ENCODE measurements around the gene TMPRSS13.
"Not testable (repeated sequence)": the region's sequence is repeated elsewhere in the genome, so short reads cannot be mapped to it uniquely, and the experiment has no call there.

- TF ChIP-seq EZH2 (IDR thresholded peaks at IDR 0.05); POLR2AphosphoS5 (IDR thresholded peaks at IDR 0.05; ENCODE audit: borderline replicate concordance, low read depth, low read length); FOXP2 (optimal IDR thresholded peaks at IDR 0.05; ENCODE audit: control extremely low read depth, extremely low read length, insufficient read depth): not testable (repeated sequence)
Measured at GRCh38 chr11:117977612-117978264, 48.5 kb upstream of the TMPRSS13 start.
